PC-3 (cell line): Measurements from ENCODE around the gene ZYG11B. TPM values are rescaled to one million over a fixed set of nuclear protein-coding genes. Genes with fewer than 3 reads are reported as not detected.

Source experiments
- ATAC-seq: fragments of 200-7000 bp; cut with Tn5 transposase; 2 replicates; pipeline ENCODE4 v1.9.1; 2020; ENCODE audit warnings: mild to moderate bottlenecking, moderate library complexity
- BruUV-seq: library from RNA; stranded (reverse); fragments of 400-500 nt; replicated peaks from 2 replicates; lab custom pipeline; 2021; lab: Mats Ljungman, UMichigan
- CTCF ChIA-PET: fragments of 300-600 bp; sonication (Branson Sonifier 250); formaldehyde crosslinking; loops from one replicate; lab custom pipeline; 2022; ENCODE audit warnings: antibody characterized with exemption; lab: Charles Lee
- POLR2A ChIA-PET: fragments of 300-600 bp; sonication (Branson Sonifier 250); formaldehyde crosslinking; loops from one replicate; lab custom pipeline; 2022; ENCODE audit warnings: antibody characterized with exemption; ENCODE audit not compliant: unreplicated experiment; lab: Charles Lee
- DNase-seq: peaks from one replicate; pipeline ENCODE4 v3.0.0-alpha.2; 2015
- H2AFZ ChIP-seq: fragments of 300-600 bp; sonication (generic); 2 replicates; pipeline ENCODE4 v1.6.0; 2016; ENCODE audit warnings: antibody characterized with exemption, low read length
- H3F3A ChIP-seq: fragments of 300-600 bp; sonication (generic); one replicate; pipeline ENCODE4 v1.6.0; 2017; ENCODE audit warnings: antibody characterized with exemption, low read length, control low read depth, mild to moderate bottlenecking; ENCODE audit not compliant: unreplicated experiment
- H3K27ac ChIP-seq: fragments of 300-600 bp; sonication (generic); 2 replicates; pipeline ENCODE4 v1.5.1; 2016; ENCODE audit warnings: mild to moderate bottlenecking, low read length
- H3K27me3 ChIP-seq: fragments of 300-600 bp; sonication (generic); 2 replicates; pipeline ENCODE4 v1.6.1; 2016; ENCODE audit warnings: low read length, mixed read lengths
- H3K36me3 ChIP-seq: fragments of 300-600 bp; sonication (generic); 2 replicates; pipeline ENCODE4 v1.6.1; 2016; ENCODE audit warnings: low read depth, mixed run types, low read length, mixed read lengths
- H3K4me1 ChIP-seq: fragments of 300-600 bp; sonication (generic); 2 replicates; pipeline ENCODE4 v1.5.1; 2016; ENCODE audit warnings: low read length; ENCODE audit not compliant: insufficient read depth
- H3K4me2 ChIP-seq: fragments of 300-600 bp; sonication (generic); 2 replicates; pipeline ENCODE4 v1.6.0; 2016; ENCODE audit warnings: low read length
- H3K4me3 ChIP-seq: fragments of 300-600 bp; sonication (generic); 2 replicates; pipeline ENCODE4 v1.5.1; 2016; ENCODE audit warnings: mild to moderate bottlenecking, low read length, mixed read lengths
- H3K79me2 ChIP-seq: fragments of 300-600 bp; sonication (generic); 2 replicates; pipeline ENCODE4 v1.6.1; 2017; ENCODE audit warnings: low read length, mixed read lengths
- H3K9ac ChIP-seq: fragments of 300-600 bp; sonication (generic); 2 replicates; pipeline ENCODE4 v1.6.0; 2016; ENCODE audit warnings: mild to moderate bottlenecking, low read length
- H3K9me2 ChIP-seq: fragments of 300-600 bp; sonication (generic); replicated peaks from 2 replicates; pipeline ENCODE4 v1.6.1; 2016; ENCODE audit warnings: mixed run types, low read length, mixed read lengths
- H3K9me3 ChIP-seq: fragments of 300-600 bp; sonication (generic); 2 replicates; pipeline ENCODE4 v1.6.1; 2016; ENCODE audit warnings: low read length, mixed read lengths
- H4K20me1 ChIP-seq: fragments of 300-600 bp; sonication (generic); 2 replicates; pipeline ENCODE4 v1.6.1; 2016; ENCODE audit warnings: low read length, mixed read lengths
- CTCF ChIP-seq: fragments of 300-600 bp; sonication (generic); conservative IDR thresholded peaks from 2 replicates; pipeline ENCODE4 v1.5.1; 2017; ENCODE audit warnings: antibody characterized with exemption, low read depth, mild to moderate bottlenecking, low read length
- EZH2 ChIP-seq: fragments of 300-600 bp; sonication (generic); IDR thresholded peaks from one replicate; pipeline ENCODE4 v1.6.1; 2017; ENCODE audit warnings: antibody characterized with exemption, mild to moderate bottlenecking, low read length; ENCODE audit not compliant: unreplicated experiment
- EZH2phosphoT487 ChIP-seq: fragments of 300-600 bp; sonication (generic); IDR thresholded peaks from 2 replicates; pipeline ENCODE4 v1.6.1; 2018; ENCODE audit warnings: mild to moderate bottlenecking, antibody characterized with exemption, low read length, borderline replicate concordance
- intact Hi-C: fragments of 100-400 bp; cut with micrococcal nuclease; formaldehyde crosslinking; loops from 2 replicates; pipeline ENCODE4 v1.9.0; 2023
- total RNA-seq: library from RNA; depleted of rRNA; stranded (reverse); fragments of >200 nt; gene quantifications from 2 replicates; pipeline ENCODE4 v1.2.3, GENCODE V29; 2014

ZYG11B gene
- total RNA-seq, 1 experiment from 2014 or later: 23.4 TPM

GRCh38 chr1:52697795-52698674 lies 28.2 kb upstream of the ZYG11B start, which contains the start of gene COA7:
Gene COA7, minus strand, starts transcription at chr1:52698347. Its CDS starts 21 bp downstream, at chr1:52698326.
- intact Hi-C loops: no loop called here
- BruUV-seq: TSS peak; percentile 39
- ChIA-PET POLR2A (no interaction called here), CTCF (no interaction called here)
- Histone ChIP-seq H3K9ac (peak within 1 kb of the TSS; percentile 91), H3K4me1 (peaks cover 9% of the 10 kb centered on the region), H3K27me3 (no peaks in the 10 kb centered on the region), H3K9me3 (no peaks in the 10 kb centered on the region), H3F3A (no peaks in the 10 kb centered on the region), H3K36me3 (peaks cover 6% of the 10 kb centered on the region; the same call in 1 of the 2 replicates), H2AFZ (peak within 1 kb of the TSS; percentile 95), H3K79me2 (peaks cover 57% of the 10 kb centered on the region), H4K20me1 (0 out of 2 replicates have a peak, but pooled peaks cover under 1% of the 10 kb centered on the region), H3K9me2 (no peaks in the 10 kb centered on the region), H3K27ac (peak within 1 kb of the TSS; percentile 70), H3K4me2 (peak within 1 kb of the TSS; percentile 83), H3K4me3 (peak within 1 kb of the TSS; percentile 77)
- DNase-seq (peak; percentile 88), ATAC-seq (peak; percentile 66)
- no peak for TF ChIP-seq EZH2phosphoT487
- TF ChIP-seq CTCF: no peak
- no peak for TF ChIP-seq EZH2

GRCh38 chr1:52702886-52703787 lies 23.1 kb upstream of the ZYG11B start:
- Histone ChIP-seq H3K4me2 (peak overlapping the region; percentile 86), H3K27me3 (no peaks in the 10 kb centered on the region), H3K9ac (peak overlapping the region; percentile 34), H3F3A (peaks cover 4% of the 10 kb centered on the region), H3K4me1 (peaks cover 27% of the 10 kb centered on the region), H3K9me2 (no peaks in the 10 kb centered on the region), H3K4me3 (peak overlapping the region; percentile 64), H3K79me2 (peaks cover 7% of the 10 kb centered on the region), H2AFZ (peak overlapping the region; percentile 87), H3K36me3 (no peaks in the 10 kb centered on the region), H4K20me1 (no peaks in the 10 kb centered on the region), H3K27ac (peak overlapping the region; percentile 40; the same call in 1 of the 2 replicates), H3K9me3 (no peaks in the 10 kb centered on the region)
- POLR2A ChIA-PET: interaction anchor here (0.6 kb wide), 1 partner anchor 150 kb away, joined by 11 read pairs; the partner anchor contains the start of gene TUT4
- DNase-seq (peak; percentile 94), ATAC-seq (peak; percentile 87)
- CTCF ChIA-PET: interaction anchor here (0.6 kb wide), 1 partner anchor 566 kb away, joined by 3 read pairs; no protein-coding TSS in a partner anchor
- BruUV-seq: TSS peak; percentile 86
- intact Hi-C loops: loop anchor here (1.0 to 5.0 kb wide), 3 partner anchors 24 to 218 kb away; partner anchors contain the start of genes ECHDC2 and ZYG11B
- no peak for TF ChIP-seq EZH2phosphoT487
- TF ChIP-seq EZH2: no peak

- intact Hi-C loops: no loop called here
- TF ChIP-seq EZH2: no peak
- TF ChIP-seq EZH2phosphoT487: no peak
- TF ChIP-seq CTCF: no peak
- no peak overlapping the region for H2AFZ ChIP-seq
- H3K27me3 ChIP-seq: no peaks in the 10 kb centered on the region
- peaks cover 6% of the 10 kb centered on the region for H3F3A ChIP-seq
- no peaks in the 10 kb centered on the region for H3K9me2 ChIP-seq
- CTCF ChIA-PET: no interaction called here
- H3K9me3 ChIP-seq: no peaks in the 10 kb centered on the region
- no peak overlapping the region for H3K9ac ChIP-seq
- H3K4me3 ChIP-seq: no peak overlapping the region
- no TSS peak for BruUV-seq
- ATAC-seq (no peak), DNase-seq (no peak)
- POLR2A ChIA-PET: no interaction called here
- H3K4me2 ChIP-seq: no peak overlapping the region
- peaks cover 32% of the 10 kb centered on the region for H3K4me1 ChIP-seq
- H3K79me2 ChIP-seq: no peaks in the 10 kb centered on the region
- H3K36me3 ChIP-seq: no peaks in the 10 kb centered on the region
- H3K27ac ChIP-seq: no peak overlapping the region
- H4K20me1 ChIP-seq: no peaks in the 10 kb centered on the region
These were observed 20.1 kb upstream of the ZYG11B start for GRCh38 chr1:52706136-52706670.
